Muscle layer of duodenum (tissue), 2 donors: ENCODE results near the gene CELF4.

Experiments
- H3K27ac ChIP-seq: one replicate; pipeline ENCODE4 v1.7.0; 2013; ENCODE audit warnings: mild to moderate bottlenecking, low read length
- H3K27me3 ChIP-seq: one replicate; pipeline ENCODE4 v1.7.0; 2013; ENCODE audit warnings: low read depth, mild to moderate bottlenecking, control low read depth, low read length
- H3K36me3 ChIP-seq, 2 donors: one replicate each; pipeline ENCODE4 v1.7.0; 2013; ENCODE audit warnings: low read length in 2 of 2, control low read depth in 1 of 2, mild to moderate bottlenecking in 1 of 2; ENCODE audit not compliant: insufficient read depth in 2 of 2, control insufficient read depth in 1 of 2
- H3K4me1 ChIP-seq, 2 donors: one replicate each; pipeline ENCODE4 v1.7.0; 2013; ENCODE audit warnings: low read length in 2 of 2, mild to moderate bottlenecking in 2 of 2, control low read depth in 1 of 2, moderate library complexity in 1 of 2; ENCODE audit not compliant: insufficient read depth in 2 of 2, control insufficient read depth in 1 of 2
- H3K4me3 ChIP-seq, 2 donors: one replicate each; pipeline ENCODE4 v1.7.0; 2013; ENCODE audit warnings: low read length in 2 of 2, low read depth in 1 of 2, mild to moderate bottlenecking in 1 of 2
- H3K9me3 ChIP-seq, 2 donors: one replicate each; pipeline ENCODE4 v1.7.0; 2013; ENCODE audit warnings: low read length in 2 of 2, control low read depth in 1 of 2, mild to moderate bottlenecking in 1 of 2; ENCODE audit not compliant: control insufficient read depth in 1 of 2
- donor health status: healthy.

CELF4 gene

DNA sequence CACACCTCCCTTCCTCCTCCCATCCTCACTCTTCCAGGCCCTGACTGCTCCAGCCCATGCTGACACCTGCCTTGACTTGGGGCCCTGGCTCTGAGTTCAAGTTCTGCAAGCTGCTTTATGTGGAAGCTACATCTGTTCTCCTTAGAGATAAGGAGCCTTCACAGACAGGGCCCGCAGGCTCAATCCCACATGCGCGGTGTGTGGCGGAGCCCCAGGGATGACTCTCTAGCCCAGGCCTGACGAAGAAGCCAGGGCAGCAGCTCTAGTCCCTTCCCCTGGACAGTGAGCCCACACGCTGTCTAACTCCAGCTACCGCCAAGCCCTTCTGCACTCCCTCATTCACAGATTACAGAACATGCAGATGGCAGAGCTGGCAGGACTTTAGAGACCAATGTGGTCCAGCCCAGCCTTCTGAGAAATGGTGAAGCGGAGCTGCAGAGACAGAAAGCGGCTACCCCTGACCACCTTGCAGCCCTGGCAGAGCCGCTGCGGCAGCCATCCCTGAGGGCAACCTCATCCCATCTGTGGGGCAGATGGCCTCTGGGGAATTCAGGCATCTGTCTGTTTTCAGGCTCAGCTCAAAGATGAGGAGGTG, 304.3 kb downstream of the CELF4 start:
- no peaks in the 10 kb centered on the region for H3K9me3 ChIP-seq
- no peaks in the 10 kb centered on the region for H3K36me3 ChIP-seq
- H3K27ac ChIP-seq: no peak overlapping the region
- no peaks in the 10 kb centered on the region for H3K27me3 ChIP-seq
- no peak overlapping the region for H3K4me3 ChIP-seq
- no peaks in the 10 kb centered on the region for H3K4me1 ChIP-seq

GRCh38 chr18:37260367-37261093, 305.1 kb downstream of the CELF4 start:
- H3K27me3 ChIP-seq: no peaks in the 10 kb centered on the region
- H3K9me3 ChIP-seq: no peaks in the 10 kb centered on the region
- no peaks in the 10 kb centered on the region for H3K4me1 ChIP-seq
- no peak overlapping the region for H3K4me3 ChIP-seq
- no peaks in the 10 kb centered on the region for H3K36me3 ChIP-seq
- H3K27ac ChIP-seq: no peak overlapping the region

DNA sequence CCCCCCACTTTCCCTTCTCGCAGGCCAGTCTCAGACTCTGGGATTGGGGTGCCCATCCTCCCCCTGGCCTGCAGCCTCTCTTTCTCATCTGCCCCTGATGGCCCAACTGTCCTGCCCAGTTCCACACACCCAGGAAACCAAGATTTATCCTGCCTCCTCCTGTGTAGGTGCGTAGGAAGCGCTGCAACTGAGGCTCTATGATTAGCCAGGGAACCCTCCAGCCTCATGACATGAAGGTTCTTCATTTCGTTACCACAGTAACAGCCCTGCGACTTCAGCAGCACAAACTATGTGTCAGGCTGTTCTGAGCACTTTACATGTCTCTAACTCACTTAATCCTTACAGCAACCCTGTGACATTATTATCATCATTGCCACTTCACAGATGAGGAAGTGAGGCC, 305.9 kb downstream of the CELF4 start:
- Histone ChIP-seq H3K36me3 (no peaks in the 10 kb centered on the region), H3K27me3 (no peaks in the 10 kb centered on the region), H3K9me3 (no peaks in the 10 kb centered on the region), H3K4me3 (no peak overlapping the region), H3K4me1 (peaks cover 0 to under 1% of the 10 kb centered on the region in 2 donors), H3K27ac (no peak overlapping the region)

DNA sequence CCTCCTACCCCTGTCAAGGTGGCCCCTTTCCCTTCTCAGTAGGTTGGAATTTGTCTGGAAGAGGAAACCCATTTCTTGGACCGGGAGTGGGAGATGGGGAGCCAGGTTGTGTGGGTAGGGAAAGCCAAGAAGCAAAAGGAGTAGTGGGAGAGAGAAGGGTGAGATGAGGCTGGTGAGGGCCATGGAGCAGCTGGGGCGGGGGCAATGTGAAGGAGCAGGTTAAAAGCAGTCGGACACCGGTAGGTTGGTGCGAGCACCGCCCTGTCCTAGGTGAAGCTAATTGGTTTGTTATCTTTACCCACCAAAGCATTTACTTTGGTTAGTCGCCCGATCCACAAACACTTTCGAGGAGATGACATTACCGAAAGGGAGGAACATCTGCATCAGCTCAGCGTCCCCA, 306.8 kb downstream of the CELF4 start:
- Histone ChIP-seq H3K4me3 (no peak overlapping the region), H3K9me3 (no peaks in the 10 kb centered on the region), H3K36me3 (no peaks in the 10 kb centered on the region), H3K4me1 (peaks cover 0 to 5% of the 10 kb centered on the region in 2 donors), H3K27ac (no peak overlapping the region), H3K27me3 (no peaks in the 10 kb centered on the region)

DNA sequence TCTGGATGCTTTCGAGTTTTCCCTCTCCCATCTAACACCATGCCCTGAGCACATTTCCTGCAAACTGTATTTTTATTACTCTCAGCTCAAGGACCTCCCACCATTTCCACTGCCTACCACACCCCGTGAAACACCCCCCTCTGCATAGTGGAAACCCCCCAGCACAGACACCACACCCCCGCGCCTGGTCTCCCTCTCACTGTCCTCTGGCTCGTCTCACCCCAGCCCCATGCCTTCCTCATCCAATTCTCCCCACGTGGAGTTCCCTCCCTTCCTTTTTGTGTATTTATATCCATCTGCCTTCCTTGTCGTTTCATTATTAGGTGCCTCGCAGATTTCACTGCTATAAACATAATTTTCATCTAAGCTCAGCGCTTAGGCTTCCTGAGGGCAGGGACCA, 307.5 kb downstream of the CELF4 start:
- Histone ChIP-seq H3K4me1 (peaks cover 0 to 5% of the 10 kb centered on the region in 2 donors), H3K27me3 (no peaks in the 10 kb centered on the region), H3K4me3 (no peak overlapping the region), H3K27ac (no peak overlapping the region), H3K36me3 (no peaks in the 10 kb centered on the region), H3K9me3 (no peaks in the 10 kb centered on the region)

DNA sequence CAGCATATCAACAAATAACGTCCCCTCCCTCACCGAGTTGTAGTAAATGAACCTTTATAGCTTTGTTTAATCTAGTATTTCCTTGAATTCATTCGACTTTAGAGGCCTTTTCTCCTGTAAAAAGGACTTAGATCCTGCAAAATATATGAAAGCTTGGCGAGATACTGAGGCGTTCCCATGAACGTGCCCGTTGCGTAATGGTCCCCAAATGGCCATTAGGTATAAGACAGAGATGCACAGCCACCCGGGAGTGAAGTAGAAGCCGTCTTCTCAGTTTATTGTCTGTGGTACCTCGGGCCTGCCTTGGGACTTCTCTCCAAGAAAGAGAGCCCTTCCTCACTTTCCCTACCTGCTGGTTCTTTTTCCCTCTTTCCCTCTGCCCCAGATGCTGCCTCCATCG, 310.6 kb downstream of the CELF4 start:
- Histone ChIP-seq H3K27ac (no peak overlapping the region), H3K4me3 (no peak overlapping the region), H3K36me3 (no peaks in the 10 kb centered on the region), H3K9me3 (no peaks in the 10 kb centered on the region), H3K4me1 (peaks cover 0 to 5% of the 10 kb centered on the region in 2 donors), H3K27me3 (no peaks in the 10 kb centered on the region)

GRCh38 chr18:37254236-37254754, 311.3 kb downstream of the CELF4 start:
- peak overlapping the region in 1 of 2 donors; percentile 59 for H3K4me3 ChIP-seq
- peaks cover 0 to 5% of the 10 kb centered on the region in 2 donors for H3K4me1 ChIP-seq
- H3K9me3 ChIP-seq: no peaks in the 10 kb centered on the region
- no peaks in the 10 kb centered on the region for H3K36me3 ChIP-seq
- no peaks in the 10 kb centered on the region for H3K27me3 ChIP-seq
- H3K27ac ChIP-seq: no peak overlapping the region

DNA sequence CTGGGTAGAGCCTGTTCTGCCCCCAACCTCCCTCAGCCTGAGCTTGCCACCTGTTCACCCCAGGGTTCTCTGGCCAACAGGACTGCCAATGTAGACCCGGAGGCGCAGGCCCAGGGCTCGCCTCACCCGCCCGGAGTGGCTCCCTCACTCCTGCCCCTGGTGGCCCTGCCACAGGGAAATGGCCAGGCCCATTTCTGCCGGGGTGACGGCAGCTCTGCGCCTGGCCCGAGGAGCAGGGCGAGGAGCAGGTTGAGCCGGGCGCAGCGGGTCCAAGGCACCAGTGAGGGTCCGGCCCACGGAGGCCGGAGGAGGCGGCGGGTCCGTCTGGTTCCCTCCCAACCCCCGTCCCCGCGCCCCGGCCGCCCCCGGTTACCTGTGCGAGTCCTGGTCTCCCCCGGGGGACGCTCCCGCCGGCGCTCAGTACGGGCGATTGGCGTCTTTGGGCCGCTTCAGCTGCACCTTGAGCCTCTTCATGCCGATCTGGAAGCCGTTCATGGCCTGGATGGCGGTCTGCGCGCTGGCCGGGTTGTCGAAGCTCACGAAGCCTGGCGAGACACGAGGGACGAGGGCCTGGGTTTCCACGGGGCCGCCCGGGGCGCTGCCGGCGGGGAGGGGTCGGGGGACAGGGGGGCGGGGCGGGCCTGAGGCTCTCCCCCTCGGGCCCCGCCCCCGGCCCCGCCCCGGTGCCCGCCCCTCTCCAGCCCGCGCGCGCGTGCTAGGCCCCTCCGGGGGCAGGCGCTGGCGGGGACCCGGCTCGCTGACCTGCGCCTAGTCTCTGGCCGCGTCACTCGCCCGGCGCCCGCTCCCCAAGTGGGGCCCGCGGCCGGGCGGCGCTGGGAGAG, 312.0 kb downstream of the CELF4 start:
- Histone ChIP-seq H3K27me3 (no peaks in the 10 kb centered on the region), H3K4me1 (peaks cover 0 to 5% of the 10 kb centered on the region in 2 donors), H3K27ac (no peak overlapping the region), H3K36me3 (no peaks in the 10 kb centered on the region), H3K4me3 (peak overlapping the region in 1 of 2 donors; percentile 59), H3K9me3 (no peaks in the 10 kb centered on the region)

- Histone ChIP-seq H3K4me3 (no peak overlapping the region), H3K27ac (no peak overlapping the region), H3K27me3 (no peaks in the 10 kb centered on the region), H3K9me3 (no peaks in the 10 kb centered on the region), H3K36me3 (no peaks in the 10 kb centered on the region), H3K4me1 (peaks cover 0 to 5% of the 10 kb centered on the region in 2 donors)
Observed at GRCh38 chr18:37252854-37253393, 312.7 kb downstream of the CELF4 start.

DNA sequence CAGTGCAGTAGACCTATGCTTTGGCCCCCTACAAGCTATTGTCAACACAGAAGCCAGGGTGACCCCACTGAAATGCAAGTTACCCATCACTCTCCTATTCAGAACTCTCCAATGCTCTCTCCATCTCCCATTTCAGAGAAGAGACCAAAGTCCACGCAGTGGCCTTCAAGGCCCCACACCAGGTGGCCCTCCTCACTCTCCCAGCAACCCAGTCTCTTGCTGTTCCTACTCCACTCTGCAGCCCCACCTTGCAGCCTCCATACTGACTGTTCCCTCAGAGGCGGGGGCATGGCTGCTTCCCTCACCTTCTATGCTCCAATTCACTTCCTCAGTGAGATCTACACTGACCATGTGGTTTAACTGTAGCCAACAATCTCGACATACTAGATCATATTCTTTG, 313.3 kb downstream of the CELF4 start:
- no peak overlapping the region for H3K4me3 ChIP-seq
- no peaks in the 10 kb centered on the region for H3K9me3 ChIP-seq
- H3K36me3 ChIP-seq: no peaks in the 10 kb centered on the region
- H3K27ac ChIP-seq: no peak overlapping the region
- peaks cover 0 to 5% of the 10 kb centered on the region in 2 donors for H3K4me1 ChIP-seq
- no peaks in the 10 kb centered on the region for H3K27me3 ChIP-seq

GRCh38 chr18:37251679-37252078, 313.9 kb downstream of the CELF4 start:
- H3K4me3 ChIP-seq: no peak overlapping the region
- H3K27ac ChIP-seq: no peak overlapping the region
- H3K4me1 ChIP-seq: peaks cover 0 to 5% of the 10 kb centered on the region in 2 donors
- H3K27me3 ChIP-seq: no peaks in the 10 kb centered on the region
- no peaks in the 10 kb centered on the region for H3K9me3 ChIP-seq
- H3K36me3 ChIP-seq: no peaks in the 10 kb centered on the region
